Esophagus squamous epithelium (tissue), 5 donors: Measurements from ENCODE around the gene NSG1. TPM values are rescaled to one million over a fixed set of nuclear protein-coding genes. Genes with fewer than 3 reads are reported as not detected.
"Not testable (repeated sequence)": the region's sequence is repeated elsewhere in the genome, so short reads cannot be mapped to it uniquely, and the experiment has no call there.

Experiments
- DNase-seq: peaks from one replicate; lab custom pipeline; 2025; lab: John Stamatoyannopoulos, UW
- H3K27ac ChIP-seq, 4 donors: fragments of 200-600 bp; sonication (generic); one replicate each; pipeline ENCODE4 v1.5.1; 2016 to 2019; ENCODE audit warnings: mild to moderate bottlenecking in 1 of 4
- H3K27me3 ChIP-seq, 4 donors: fragments of 200-600 bp; sonication (generic); 1 replicate in 3 of 4; 2 replicates in 1 of 4; pipeline versions ENCODE4 v1.5.1 to v1.6.0; 2017 to 2021; ENCODE audit warnings: antibody characterized with exemption in 1 of 4
- H3K36me3 ChIP-seq, 3 donors: fragments of 200-600 bp; sonication (generic); one replicate each; pipeline ENCODE4 v1.5.1; 2016 to 2019
- H3K4me1 ChIP-seq, 3 donors: fragments of 200-600 bp; sonication (generic); one replicate each; pipeline ENCODE4 v1.5.1; 2017 to 2019
- H3K4me3 ChIP-seq, 4 donors: fragments of 200-600 bp; sonication (generic); 1 replicate in 3 of 4; 2 replicates in 1 of 4; pipeline ENCODE4 v1.5.1; 2016 to 2019; ENCODE audit warnings: mild to moderate bottlenecking in 2 of 4, moderate library complexity in 1 of 4
- H3K9me3 ChIP-seq, 3 donors: fragments of 200-600 bp; sonication (generic); one replicate each; pipeline ENCODE4 v1.5.1; 2016 to 2019
- POLR2A ChIP-seq, 4 donors: fragments of 450-650 bp; IDR thresholded peaks; one replicate each; pipeline ENCODE4 v1.6.1; 2017; ENCODE audit warnings: antibody characterized with exemption in 4 of 4, mild to moderate bottlenecking in 4 of 4, moderate library complexity in 3 of 4
- WGBS, 2 donors: methylation state at CpG; one replicate each; pipeline ENCODE4 v1.1.5; 2018; 5-methylcytosine and 5-hydroxymethylcytosine counted together
- intact Hi-C: fragments of 100-400 bp; cut with DNase I; formaldehyde crosslinking; loops from one replicate; pipeline ENCODE4 v1.15.0; 2022
- total RNA-seq, 4 donors: library from RNA; depleted of rRNA; stranded (reverse); fragments of >200 nt; gene quantifications; one replicate each; pipeline ENCODE4 v1.1.0, GENCODE V29; 2016
- TF ChIP-seq, protein P1 (sequence below), 6 experiments: fragments of 450-650 bp in 4 of 6; fragments of 200-600 bp in 2 of 6; sonication (generic) in 2 of 6; IDR thresholded peaks; one replicate each; pipeline ENCODE4 v1.5.1; 2016 to 2019; ENCODE audit warnings: antibody characterized with exemption in 6 of 6, mild to moderate bottlenecking in 4 of 6, moderate library complexity in 4 of 6
- donor health status: DM: yes; HTN: yes; CAD: no.

The NSG1 gene
- total RNA-seq, 4 donors from 2014 or later = 21.2 to 48.8 (median 37.5) TPM

DNA sequence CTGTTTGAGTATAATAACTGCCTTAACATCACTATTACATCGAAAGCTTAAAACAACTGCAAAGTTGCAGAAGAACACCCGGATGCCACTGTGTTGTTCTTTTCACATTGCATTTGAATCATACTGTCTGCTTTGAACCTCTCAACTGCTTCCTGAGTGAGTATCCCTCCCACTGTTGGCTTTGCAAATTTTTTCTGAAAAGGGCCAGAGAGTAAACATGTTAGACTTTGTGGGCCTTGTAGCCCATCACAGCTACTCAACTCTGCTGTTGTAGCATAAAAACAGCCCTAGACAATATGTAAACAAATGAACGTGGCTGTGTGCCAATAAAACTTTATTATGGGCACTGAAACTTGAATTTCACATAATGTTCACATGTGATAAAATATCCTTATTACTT, 76.1 kb downstream of the NSG1 start:
- Histone ChIP-seq H3K4me3 (no peak overlapping the region), H3K36me3 (peaks cover 0 to 57% (median 0%) of the 10 kb centered on the region in 3 donors), H3K27ac (no peak overlapping the region), H3K27me3 (no peaks in the 10 kb centered on the region), H3K9me3 (no peaks in the 10 kb centered on the region), H3K4me1 (no peaks in the 10 kb centered on the region)
- intact Hi-C loops = no loop called here
- DNase-seq = no peak
- no peak for TF ChIP-seq POLR2A (IDR thresholded peaks at IDR 0.05)
- TF ChIP-seq, protein P1, sequence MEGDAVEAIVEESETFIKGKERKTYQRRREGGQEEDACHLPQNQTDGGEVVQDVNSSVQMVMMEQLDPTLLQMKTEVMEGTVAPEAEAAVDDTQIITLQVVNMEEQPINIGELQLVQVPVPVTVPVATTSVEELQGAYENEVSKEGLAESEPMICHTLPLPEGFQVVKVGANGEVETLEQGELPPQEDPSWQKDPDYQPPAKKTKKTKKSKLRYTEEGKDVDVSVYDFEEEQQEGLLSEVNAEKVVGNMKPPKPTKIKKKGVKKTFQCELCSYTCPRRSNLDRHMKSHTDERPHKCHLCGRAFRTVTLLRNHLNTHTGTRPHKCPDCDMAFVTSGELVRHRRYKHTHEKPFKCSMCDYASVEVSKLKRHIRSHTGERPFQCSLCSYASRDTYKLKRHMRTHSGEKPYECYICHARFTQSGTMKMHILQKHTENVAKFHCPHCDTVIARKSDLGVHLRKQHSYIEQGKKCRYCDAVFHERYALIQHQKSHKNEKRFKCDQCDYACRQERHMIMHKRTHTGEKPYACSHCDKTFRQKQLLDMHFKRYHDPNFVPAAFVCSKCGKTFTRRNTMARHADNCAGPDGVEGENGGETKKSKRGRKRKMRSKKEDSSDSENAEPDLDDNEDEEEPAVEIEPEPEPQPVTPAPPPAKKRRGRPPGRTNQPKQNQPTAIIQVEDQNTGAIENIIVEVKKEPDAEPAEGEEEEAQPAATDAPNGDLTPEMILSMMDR (IDR thresholded peaks at IDR 0.05) = no peak
- WGBS, 2 donors = 63 to 72% methylated on average over 3 of the region's 3 CpGs

GRCh38 chr4:4465238-4465637, 78.3 kb downstream of the NSG1 start:
- H3K27me3 ChIP-seq, intact Hi-C loops, DNase-seq, H3K4me3 ChIP-seq, H3K4me1 ChIP-seq, H3K27ac ChIP-seq, H3K9me3 ChIP-seq: not testable (repeated sequence)
- WGBS, 2 donors = 92 to 98% methylated on average over 3 of the region's 3 CpGs
- peaks cover 0 to 60% (median 4%) of the 10 kb centered on the region in 3 donors for H3K36me3 ChIP-seq

Other genes with a start within 250 kb of the NSG1 start
- gene OTOP1, start 160.2 kb upstream of the NSG1 start, total RNA-seq = under 1 TPM in 3 of 4 donors, not detected in 1; 0.19 to 0.53 (median 0.34) TPM
- gene TMEM128, start 138.9 kb upstream of the NSG1 start, total RNA-seq = 10 to 100 TPM in 3 of 4 donors, 1 to 10 TPM in 1; 8.6 to 15.1 (median 11.6) TPM
- gene LYAR, start 96.9 kb upstream of the NSG1 start, total RNA-seq = 10 to 100 TPM in 3 of 4 donors, 1 to 10 TPM in 1; 9.1 to 35.7 (median 22.0) TPM
- gene ZBTB49, start 96.9 kb upstream of the NSG1 start, total RNA-seq = 1 to 10 TPM; 1.7 to 6.3 (median 4.4) TPM
- gene STX18, start 154.9 kb downstream of the NSG1 start, total RNA-seq = 10 to 100 TPM; 10.5 to 27.8 (median 19.3) TPM